ENCODE results near the gene ARF5.

Gene ARF5

DNA sequence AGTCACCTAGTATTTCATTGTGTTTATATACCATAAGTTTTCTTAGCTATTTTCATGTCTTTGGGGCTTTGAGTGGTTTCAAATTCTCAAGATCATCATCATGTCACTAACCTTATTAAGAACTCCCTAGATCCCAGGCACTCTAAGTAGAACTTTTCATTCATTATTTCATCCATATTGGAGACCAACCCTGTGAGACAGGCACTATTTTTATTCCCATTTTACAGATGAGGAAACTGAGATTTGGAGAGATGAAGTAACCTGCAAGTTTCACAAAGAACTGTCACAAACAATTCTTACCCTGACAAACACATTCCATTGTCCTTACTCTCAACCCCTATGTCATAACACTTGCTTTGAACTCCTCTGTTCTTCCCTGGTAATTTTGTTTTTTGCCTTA lies 50.0 kb downstream of the ARF5 start:
- FAIRE-seq = no peak
